Kidney epithelial cell (primary cell): ENCODE data around the gene LEPROT. TPM values are rescaled to one million over a fixed set of nuclear protein-coding genes. Genes with fewer than 3 reads are reported as not detected.

Experiments
- DNase-seq: peaks from one replicate; pipeline ENCODE4 v3.0.0-alpha.2; 2010; ENCODE audit warnings: low read depth
- H3K27me3 ChIP-seq: 2 replicates; pipeline ENCODE4 v1.6.0; 2011; ENCODE audit warnings: low read length; ENCODE audit not compliant: control insufficient read depth, insufficient read depth
- H3K36me3 ChIP-seq: 2 replicates; pipeline ENCODE4 v1.5.1; 2011; ENCODE audit warnings: low read length; ENCODE audit not compliant: control insufficient read depth, insufficient read depth
- H3K4me3 ChIP-seq: 2 replicates; pipeline ENCODE4 v1.5.1; 2011; ENCODE audit warnings: low read depth, mild to moderate bottlenecking, control low read depth, low read length
- total RNA-seq: library from RNA; depleted of rRNA; stranded (reverse); fragments of >200 nt; gene quantifications from 2 replicates; pipeline ENCODE4 v1.2.3, GENCODE V29; 2015
- TF ChIP-seq, protein P1 (sequence below): IDR thresholded peaks from 2 replicates; pipeline ENCODE4 v1.5.1; 2011; ENCODE audit warnings: mild to moderate bottlenecking, moderate library complexity, low read length, control low read depth, inconsistent platforms; ENCODE audit not compliant: insufficient read depth, poor library complexity, severe bottlenecking

The LEPROT gene
- total RNA-seq, 1 donor from 2014 or later = 59.6 TPM

GRCh38 chr1:65423884-65424572, 3.6 kb downstream of the LEPROT start:
- peak; percentile 89 for DNase-seq
- Histone ChIP-seq H3K36me3 (no peaks in the 10 kb centered on the region), H3K27me3 (no peaks in the 10 kb centered on the region), H3K4me3 (no peak overlapping the region)
- TF ChIP-seq, protein P1, sequence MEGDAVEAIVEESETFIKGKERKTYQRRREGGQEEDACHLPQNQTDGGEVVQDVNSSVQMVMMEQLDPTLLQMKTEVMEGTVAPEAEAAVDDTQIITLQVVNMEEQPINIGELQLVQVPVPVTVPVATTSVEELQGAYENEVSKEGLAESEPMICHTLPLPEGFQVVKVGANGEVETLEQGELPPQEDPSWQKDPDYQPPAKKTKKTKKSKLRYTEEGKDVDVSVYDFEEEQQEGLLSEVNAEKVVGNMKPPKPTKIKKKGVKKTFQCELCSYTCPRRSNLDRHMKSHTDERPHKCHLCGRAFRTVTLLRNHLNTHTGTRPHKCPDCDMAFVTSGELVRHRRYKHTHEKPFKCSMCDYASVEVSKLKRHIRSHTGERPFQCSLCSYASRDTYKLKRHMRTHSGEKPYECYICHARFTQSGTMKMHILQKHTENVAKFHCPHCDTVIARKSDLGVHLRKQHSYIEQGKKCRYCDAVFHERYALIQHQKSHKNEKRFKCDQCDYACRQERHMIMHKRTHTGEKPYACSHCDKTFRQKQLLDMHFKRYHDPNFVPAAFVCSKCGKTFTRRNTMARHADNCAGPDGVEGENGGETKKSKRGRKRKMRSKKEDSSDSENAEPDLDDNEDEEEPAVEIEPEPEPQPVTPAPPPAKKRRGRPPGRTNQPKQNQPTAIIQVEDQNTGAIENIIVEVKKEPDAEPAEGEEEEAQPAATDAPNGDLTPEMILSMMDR = no peak

DNA sequence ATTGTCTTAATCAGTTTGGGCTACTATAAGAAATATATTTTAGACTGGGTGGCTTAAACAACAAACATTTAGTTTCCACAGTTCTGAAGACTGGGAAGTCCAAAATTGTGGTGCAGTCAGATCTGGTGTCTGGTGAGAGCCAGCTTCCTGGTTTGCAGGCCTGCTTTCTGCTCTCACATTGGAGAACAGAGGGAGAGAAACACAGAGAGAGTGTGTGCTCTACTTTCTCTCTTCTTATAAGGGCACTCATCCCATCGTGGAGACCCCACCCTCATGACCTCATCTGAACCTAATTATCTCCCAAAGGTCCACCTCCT, 4.1 kb downstream of the LEPROT start:
- no peak overlapping the region for H3K4me3 ChIP-seq
- TF ChIP-seq, protein P1 = no peak

GRCh38 chr1:65425006-65425405, 4.5 kb downstream of the LEPROT start:
- Histone ChIP-seq H3K36me3 (no peaks in the 10 kb centered on the region), H3K4me3 (no peak overlapping the region), H3K27me3 (no peaks in the 10 kb centered on the region)
- no peak for DNase-seq
- TF ChIP-seq, protein P1 = no peak

More for the DNA sequence above, 4.1 kb downstream of the LEPROT start:
- DNase-seq = no peak
- no peaks in the 10 kb centered on the region for H3K27me3 ChIP-seq
- H3K36me3 ChIP-seq = no peaks in the 10 kb centered on the region

DNA sequence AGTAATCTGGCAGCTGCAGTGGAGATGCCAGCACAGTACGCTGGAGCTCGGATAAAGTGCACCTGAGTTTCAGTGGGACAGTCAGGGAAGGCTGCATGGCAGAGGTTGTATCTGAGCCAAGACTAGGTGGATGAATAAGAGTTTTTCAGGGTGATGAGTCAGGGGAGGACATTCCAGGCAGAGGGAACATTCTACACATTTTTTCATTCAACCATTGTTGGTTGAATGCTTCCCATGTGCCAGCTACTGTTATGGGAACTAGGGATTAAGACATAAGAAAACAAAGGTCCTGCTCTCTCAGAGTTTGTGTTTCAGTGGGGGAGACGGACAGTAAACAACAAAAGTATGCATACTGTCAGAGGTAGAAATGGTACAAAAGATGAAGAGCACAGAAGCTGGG, 5.2 kb downstream of the LEPROT start:
- TF ChIP-seq, protein P1 = no peak
- H3K4me3 ChIP-seq = no peak overlapping the region
- no peaks in the 10 kb centered on the region for H3K27me3 ChIP-seq
- H3K36me3 ChIP-seq = no peaks in the 10 kb centered on the region
- DNase-seq = peak; percentile 91

DNA sequence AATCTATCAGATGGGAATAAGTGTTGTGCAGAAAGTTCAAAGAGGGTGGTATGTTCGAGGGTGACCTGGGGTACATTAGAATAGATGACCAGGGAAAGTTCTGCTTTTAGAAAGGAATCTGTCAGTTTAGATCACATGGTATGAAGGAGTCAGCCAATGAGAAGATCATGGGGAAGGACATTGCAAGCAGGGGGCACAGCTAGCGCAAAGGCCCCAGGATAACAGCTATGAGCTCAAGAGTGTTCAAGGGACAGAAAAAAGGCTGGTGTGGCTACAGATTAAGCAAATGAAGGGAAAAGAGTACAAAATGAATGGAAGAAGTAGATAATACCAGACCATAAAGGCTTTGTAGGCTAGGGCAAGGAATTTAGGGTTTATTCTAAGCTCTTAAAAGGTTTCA, 8.6 kb downstream of the LEPROT start:
- no peaks in the 10 kb centered on the region for H3K36me3 ChIP-seq
- no peak for DNase-seq
- TF ChIP-seq, protein P1 = no peak
- no peaks in the 10 kb centered on the region for H3K27me3 ChIP-seq
- no peak overlapping the region for H3K4me3 ChIP-seq

GRCh38 chr1:65429806-65430205, 9.3 kb downstream of the LEPROT start:
- Histone ChIP-seq H3K4me3 (no peak overlapping the region), H3K27me3 (no peaks in the 10 kb centered on the region), H3K36me3 (no peaks in the 10 kb centered on the region)
- peak; percentile 87 for DNase-seq
- TF ChIP-seq, protein P1 = no peak
